Fibroblast of lung (primary cell): ENCODE measurements around the gene C17orf78. TPM values are rescaled to one million over a fixed set of nuclear protein-coding genes. Genes with fewer than 3 reads are reported as not detected.
"Not testable (repeated sequence)": the region's sequence is repeated elsewhere in the genome, so short reads cannot be mapped to it uniquely, and the experiment has no call there.

Experiments
- DNase-seq, 2 donors: peaks; one replicate each; pipeline versions ENCODE4 v3.0.0 to v3.0.0-alpha.2; 2010; ENCODE audit warnings: low read depth in 2 of 2
- H2AFZ ChIP-seq: 2 replicates; pipeline ENCODE4 v1.5.1; 2012; ENCODE audit warnings: low read length, control low read depth, inconsistent platforms
- H3K27ac ChIP-seq: 2 replicates; pipeline ENCODE4 v1.5.1; 2011; ENCODE audit warnings: low read length, control low read depth; ENCODE audit not compliant: insufficient read depth
- H3K27me3 ChIP-seq: 2 replicates; pipeline ENCODE4 v1.5.1; 2011; ENCODE audit warnings: mild to moderate bottlenecking, low read length; ENCODE audit not compliant: control insufficient read depth, insufficient read depth
- H3K36me3 ChIP-seq: 2 replicates; pipeline ENCODE4 v1.5.1; 2011; ENCODE audit warnings: low read length; ENCODE audit not compliant: control insufficient read depth, insufficient read depth
- H3K4me1 ChIP-seq: 2 replicates; pipeline ENCODE4 v1.5.1; 2011; ENCODE audit warnings: low read length; ENCODE audit not compliant: control insufficient read depth, insufficient read depth; ENCODE audit errors: extremely low read depth
- H3K4me2 ChIP-seq: 2 replicates; pipeline ENCODE4 v1.5.1; 2011; ENCODE audit warnings: low read length, control low read depth; ENCODE audit not compliant: insufficient read depth; ENCODE audit errors: extremely low read depth
- H3K4me3 ChIP-seq, 4 experiments: fragments of 200-600 bp in 1 of 4; sonication (generic) in 1 of 4; replicated peaks in 1 of 4; 2 replicates each; pipeline ENCODE4 v1.5.1; 2011 to 2016; ENCODE audit warnings: low read length in 4 of 4, low read depth in 3 of 4, mild to moderate bottlenecking in 3 of 4, control low read depth in 2 of 4, inconsistent platforms in 1 of 4, mixed read lengths in 1 of 4; ENCODE audit not compliant: insufficient read depth in 1 of 4; ENCODE audit errors: control extremely low read depth in 1 of 4
- H3K79me2 ChIP-seq: 2 replicates; pipeline ENCODE4 v1.5.1; 2012; ENCODE audit warnings: mild to moderate bottlenecking, low read length, inconsistent platforms; ENCODE audit not compliant: control insufficient read depth, insufficient read depth
- H3K9ac ChIP-seq: 2 replicates; pipeline ENCODE4 v1.5.1; 2011; ENCODE audit warnings: mild to moderate bottlenecking, low read length, control low read depth; ENCODE audit not compliant: insufficient read depth
- H3K9me3 ChIP-seq: 2 replicates; pipeline ENCODE4 v1.5.1; 2012; ENCODE audit warnings: low read depth, low read length; ENCODE audit not compliant: control insufficient read depth, insufficient read depth
- H4K20me1 ChIP-seq: 2 replicates; pipeline ENCODE4 v1.5.1; 2011; ENCODE audit warnings: low read length; ENCODE audit not compliant: control insufficient read depth, insufficient read depth; ENCODE audit errors: extremely low read depth
- EZH2 ChIP-seq: IDR thresholded peaks from 2 replicates; pipeline ENCODE4 v1.5.1; 2012; ENCODE audit warnings: low read length, control low read depth, mild to moderate bottlenecking; ENCODE audit errors: missing control alignments
- polyA plus RNA-seq, 2 donors: library from polyadenylated mRNA; depleted of rRNA in 1 of 2; stranded (reverse) in 1 of 2; unstranded in 1 of 2; fragments of >200 nt; gene quantifications; 2 replicates each; pipeline ENCODE4 v1.2.1, GENCODE V29; 2011 to 2012; ENCODE audit warnings: missing spikeins in 1 of 2
- total RNA-seq: library from RNA; depleted of rRNA; stranded (reverse); fragments of >200 nt; gene quantifications from 2 replicates; pipeline ENCODE4 v1.2.1, GENCODE V29; 2014
- TF ChIP-seq, protein P1 (sequence below), 2 donors: IDR thresholded peaks in 1 of 2; conservative IDR thresholded peaks in 1 of 2; 1 replicate in 1 of 2; 2 replicates in 1 of 2; pipeline ENCODE4 v1.5.1; 2011 to 2012; ENCODE audit warnings: low read length in 2 of 2, control low read depth in 1 of 2, inconsistent platforms in 1 of 2, low read depth in 1 of 2, mild to moderate bottlenecking in 1 of 2

Gene C17orf78
- total and polyA plus RNA-seq, 2 donors (not counting 1 experiment from before 2014, with no cell fraction given), result not detected

- H3K9me3 ChIP-seq, result no peaks in the 10 kb centered on the region
- DNase-seq, result peak; percentile 72 to 75
- H3K9ac ChIP-seq, result peak within 1 kb of the TSS; percentile 88
- no peaks in the 10 kb centered on the region for H3K4me1 ChIP-seq
- peak within 1 kb of the TSS; percentile 91 for H3K27ac ChIP-seq
- H3K36me3 ChIP-seq, result peaks cover 7% of the 10 kb centered on the region
- H4K20me1 ChIP-seq, result no peaks in the 10 kb centered on the region
- peaks cover 45% of the 10 kb centered on the region for H3K79me2 ChIP-seq
- peak within 1 kb of the TSS; percentile 90 for H2AFZ ChIP-seq
- peak within 1 kb of the TSS; percentile 99 for H3K4me2 ChIP-seq
- H3K4me3 ChIP-seq, result peak within 1 kb of the TSS; percentile 81 to 96 (median 94)
- no peak for TF ChIP-seq EZH2
- TF ChIP-seq, protein P1, sequence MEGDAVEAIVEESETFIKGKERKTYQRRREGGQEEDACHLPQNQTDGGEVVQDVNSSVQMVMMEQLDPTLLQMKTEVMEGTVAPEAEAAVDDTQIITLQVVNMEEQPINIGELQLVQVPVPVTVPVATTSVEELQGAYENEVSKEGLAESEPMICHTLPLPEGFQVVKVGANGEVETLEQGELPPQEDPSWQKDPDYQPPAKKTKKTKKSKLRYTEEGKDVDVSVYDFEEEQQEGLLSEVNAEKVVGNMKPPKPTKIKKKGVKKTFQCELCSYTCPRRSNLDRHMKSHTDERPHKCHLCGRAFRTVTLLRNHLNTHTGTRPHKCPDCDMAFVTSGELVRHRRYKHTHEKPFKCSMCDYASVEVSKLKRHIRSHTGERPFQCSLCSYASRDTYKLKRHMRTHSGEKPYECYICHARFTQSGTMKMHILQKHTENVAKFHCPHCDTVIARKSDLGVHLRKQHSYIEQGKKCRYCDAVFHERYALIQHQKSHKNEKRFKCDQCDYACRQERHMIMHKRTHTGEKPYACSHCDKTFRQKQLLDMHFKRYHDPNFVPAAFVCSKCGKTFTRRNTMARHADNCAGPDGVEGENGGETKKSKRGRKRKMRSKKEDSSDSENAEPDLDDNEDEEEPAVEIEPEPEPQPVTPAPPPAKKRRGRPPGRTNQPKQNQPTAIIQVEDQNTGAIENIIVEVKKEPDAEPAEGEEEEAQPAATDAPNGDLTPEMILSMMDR (conservative IDR thresholded peaks at IDR 0.05 in 1 of 2, IDR thresholded peaks at IDR 0.05 in 1 of 2; ENCODE audit: low read depth in 1 of 2, low read length in 2 of 2), result no peak
- no peaks in the 10 kb centered on the region for H3K27me3 ChIP-seq
Observed at GRCh38 chr17:37406635-37407461, 31.1 kb downstream of the C17orf78 start, which contains the start of the genes ACACA and TADA2A. Gene ACACA (minus strand): TSS chr17:37406836. CDS start chr17:37406299, 537 bp downstream. Gene TADA2A (plus strand): TSS chr17:37406886. CDS start chr17:37411366, 4,480 bp downstream.

GRCh38 chr17:37408145-37408479 is 32.3 kb downstream of the C17orf78 start:
- not testable (repeated sequence) for H2AFZ ChIP-seq, H3K27me3 ChIP-seq, H3K4me1 ChIP-seq, H3K36me3 ChIP-seq, H3K9ac ChIP-seq, DNase-seq, H4K20me1 ChIP-seq, H3K27ac ChIP-seq, H3K9me3 ChIP-seq
- Histone ChIP-seq H3K4me2 (peak overlapping the region; percentile 51), H3K79me2 (peaks cover 45% of the 10 kb centered on the region), H3K4me3 (peak overlapping the region in 1 of 4 experiments; percentile 81)

DNA sequence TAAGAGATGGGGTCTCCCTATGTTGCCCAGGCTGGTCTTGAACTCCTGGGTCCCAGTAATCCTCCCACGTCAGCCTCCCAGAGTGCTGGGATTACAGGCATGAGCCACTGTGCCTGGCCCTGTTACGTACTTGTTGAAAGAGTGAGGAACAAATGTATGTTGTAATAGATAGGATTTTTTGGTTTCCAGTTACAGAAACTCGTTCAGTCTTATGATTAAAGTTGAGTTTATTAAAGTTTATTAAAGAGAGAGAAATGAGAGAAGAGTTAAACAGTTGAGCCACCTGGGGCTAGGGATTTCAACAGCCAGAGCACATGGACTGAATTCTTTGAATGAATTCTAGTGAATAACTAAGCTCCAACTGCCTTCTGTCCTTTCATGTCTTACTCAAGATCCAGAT is 34.6 kb downstream of the C17orf78 start:
- Histone ChIP-seq H2AFZ (no peak overlapping the region), H3K9ac (no peak overlapping the region), H3K4me1 (no peaks in the 10 kb centered on the region), H4K20me1 (no peaks in the 10 kb centered on the region), H3K79me2 (peaks cover 34% of the 10 kb centered on the region), H3K27ac (no peak overlapping the region), H3K9me3 (no peaks in the 10 kb centered on the region), H3K4me3 (no peak overlapping the region), H3K4me2 (no peak overlapping the region), H3K27me3 (no peaks in the 10 kb centered on the region), H3K36me3 (peaks cover 7% of the 10 kb centered on the region)
- TF ChIP-seq, protein P1 (conservative IDR thresholded peaks at IDR 0.05 in 1 of 2, IDR thresholded peaks at IDR 0.05 in 1 of 2; ENCODE audit: low read depth in 1 of 2, low read length in 2 of 2), result no peak
- TF ChIP-seq EZH2, result no peak
- no peak for DNase-seq
